ENCODE results near the gene ABHD17C.

- TF ChIP-seq POLR2AphosphoS5 (IDR thresholded peaks at IDR 0.05; ENCODE audit: low read depth, low read length), result no peak
- no peak for TF ChIP-seq POLR2A (IDR thresholded peaks at IDR 0.05; ENCODE audit: low read depth, low read length)
- TF ChIP-seq TAF1 (IDR thresholded peaks at IDR 0.05; ENCODE audit: borderline replicate concordance, low read depth, low read length), result no peak
Observed at GRCh38 chr15:80777137-80777536, 82.0 kb downstream of the ABHD17C start.
